A673 (cell line): Measurements from ENCODE around the gene CELSR1. TPM values are rescaled to one million over a fixed set of nuclear protein-coding genes. Genes with fewer than 3 reads are reported as not detected.

Experiments used
- BruUV-seq: library from RNA; stranded (reverse); fragments of 400-500 nt; replicated peaks from 2 replicates; lab custom pipeline; 2021; lab: Mats Ljungman, UMichigan
- CTCF ChIA-PET: fragments of 300-600 bp; sonication (Branson Sonifier 250); formaldehyde crosslinking; loops from one replicate; lab custom pipeline; 2022; ENCODE audit warnings: antibody characterized with exemption; lab: Charles Lee
- POLR2A ChIA-PET: fragments of 300-600 bp; sonication (Branson Sonifier 250); formaldehyde crosslinking; loops from one replicate; lab custom pipeline; 2022; ENCODE audit warnings: antibody characterized with exemption; ENCODE audit not compliant: low non-redundant PET; lab: Charles Lee
- DNase-seq: peaks from one replicate; pipeline ENCODE4 v3.0.0-alpha.2; 2015; ENCODE audit warnings: low spot score
- H3K27ac ChIP-seq: fragments of 200-600 bp; sonication (generic); 2 replicates; pipeline ENCODE4 v1.5.1; 2016; ENCODE audit warnings: mixed run types, low read depth, mild to moderate bottlenecking, mixed read lengths, antibody characterized with exemption, low read length; ENCODE audit not compliant: poor library complexity, severe bottlenecking
- H3K27me3 ChIP-seq: fragments of 200-600 bp; sonication (generic); replicated peaks from 2 replicates; pipeline ENCODE4 v1.6.1; 2017; ENCODE audit warnings: mixed run types, low read depth, mild to moderate bottlenecking, mixed read lengths, antibody characterized with exemption, low read length; ENCODE audit not compliant: insufficient read depth, poor library complexity
- H3K36me3 ChIP-seq: fragments of 200-600 bp; sonication (generic); 2 replicates; pipeline ENCODE4 v1.6.1; 2016; ENCODE audit warnings: mixed run types, mild to moderate bottlenecking, mixed read lengths, antibody characterized with exemption, low read length; ENCODE audit not compliant: insufficient read depth, poor library complexity, severe bottlenecking
- H3K4me1 ChIP-seq: fragments of 200-600 bp; sonication (generic); 2 replicates; pipeline ENCODE4 v1.6.1; 2017; ENCODE audit warnings: mixed run types, mild to moderate bottlenecking, mixed read lengths, antibody characterized with exemption, low read length; ENCODE audit not compliant: insufficient read depth, poor library complexity, severe bottlenecking
- H3K4me3 ChIP-seq: fragments of 200-600 bp; sonication (generic); 2 replicates; pipeline ENCODE4 v1.5.1; 2016; ENCODE audit warnings: low read depth, mixed run types, mild to moderate bottlenecking, mixed read lengths, low read length; ENCODE audit not compliant: poor library complexity, severe bottlenecking
- H3K9me3 ChIP-seq: fragments of 200-600 bp; sonication (generic); 2 replicates; pipeline ENCODE4 v1.6.1; 2016; ENCODE audit warnings: mixed run types, low read depth, mild to moderate bottlenecking, mixed read lengths, antibody characterized with exemption, low read length; ENCODE audit not compliant: poor library complexity, severe bottlenecking
- EZH2 ChIP-seq: fragments of 200-600 bp; sonication (generic); IDR thresholded peaks from 2 replicates; pipeline ENCODE4 v1.6.1; 2017; ENCODE audit warnings: borderline replicate concordance, low read depth, mild to moderate bottlenecking, mixed read lengths, antibody characterized with exemption, low read length; ENCODE audit not compliant: poor library complexity, severe bottlenecking
- intact Hi-C: fragments of 100-400 bp; cut with micrococcal nuclease; formaldehyde crosslinking; loops from one replicate; pipeline ENCODE4 v1.10.0; 2022; ENCODE audit not compliant: unreplicated experiment
- total RNA-seq: library from RNA; stranded (reverse); gene quantifications from 2 replicates; pipeline ENCODE4 v1.2.3, GENCODE V29; 2021
- TF ChIP-seq, protein P1 (sequence below): fragments of 300-800, 200-600 bp; sonication (generic); conservative IDR thresholded peaks from 2 replicates; pipeline ENCODE4 v1.5.1; 2017; ENCODE audit warnings: low read depth, mild to moderate bottlenecking, antibody characterized with exemption, low read length, moderate library complexity, mixed read lengths

CELSR1 gene
- total RNA-seq, 1 experiment from 2014 or later, result 2.3 TPM

DNA sequence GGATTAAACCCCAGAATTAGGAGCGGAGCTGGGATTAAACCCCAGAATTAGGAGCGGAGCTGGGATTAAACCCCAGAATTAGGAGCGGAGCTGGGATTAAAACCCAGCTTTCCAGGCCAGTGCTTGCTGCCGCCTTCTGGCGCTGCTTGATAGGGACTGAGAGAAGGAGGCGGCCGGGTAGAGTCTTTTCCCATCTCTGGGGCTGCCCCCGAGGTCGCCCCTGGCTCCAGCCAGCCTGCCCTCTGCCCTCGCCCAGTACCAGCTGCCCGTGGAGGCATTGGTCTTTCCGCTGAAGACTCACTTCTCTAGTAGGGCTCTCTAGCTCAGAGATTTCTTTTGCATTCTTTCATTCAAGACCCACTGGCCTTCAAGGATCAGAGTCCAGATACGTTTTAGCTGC, 196.7 kb downstream of the CELSR1 start:
- CTCF ChIA-PET, result no interaction called here
- intact Hi-C loops, result no loop called here
- no peak for DNase-seq
- BruUV-seq, result no TSS peak
- no peak overlapping the region for H3K27ac ChIP-seq
- POLR2A ChIA-PET, result no interaction called here
- H3K36me3 ChIP-seq, result peaks cover 61% of the 10 kb centered on the region
- H3K9me3 ChIP-seq, result no peaks in the 10 kb centered on the region
- H3K4me1 ChIP-seq, result no peaks in the 10 kb centered on the region
- TF ChIP-seq, protein P1, sequence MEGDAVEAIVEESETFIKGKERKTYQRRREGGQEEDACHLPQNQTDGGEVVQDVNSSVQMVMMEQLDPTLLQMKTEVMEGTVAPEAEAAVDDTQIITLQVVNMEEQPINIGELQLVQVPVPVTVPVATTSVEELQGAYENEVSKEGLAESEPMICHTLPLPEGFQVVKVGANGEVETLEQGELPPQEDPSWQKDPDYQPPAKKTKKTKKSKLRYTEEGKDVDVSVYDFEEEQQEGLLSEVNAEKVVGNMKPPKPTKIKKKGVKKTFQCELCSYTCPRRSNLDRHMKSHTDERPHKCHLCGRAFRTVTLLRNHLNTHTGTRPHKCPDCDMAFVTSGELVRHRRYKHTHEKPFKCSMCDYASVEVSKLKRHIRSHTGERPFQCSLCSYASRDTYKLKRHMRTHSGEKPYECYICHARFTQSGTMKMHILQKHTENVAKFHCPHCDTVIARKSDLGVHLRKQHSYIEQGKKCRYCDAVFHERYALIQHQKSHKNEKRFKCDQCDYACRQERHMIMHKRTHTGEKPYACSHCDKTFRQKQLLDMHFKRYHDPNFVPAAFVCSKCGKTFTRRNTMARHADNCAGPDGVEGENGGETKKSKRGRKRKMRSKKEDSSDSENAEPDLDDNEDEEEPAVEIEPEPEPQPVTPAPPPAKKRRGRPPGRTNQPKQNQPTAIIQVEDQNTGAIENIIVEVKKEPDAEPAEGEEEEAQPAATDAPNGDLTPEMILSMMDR, result no peak
- TF ChIP-seq EZH2, result no peak
- no peaks in the 10 kb centered on the region for H3K27me3 ChIP-seq
- no peak overlapping the region for H3K4me3 ChIP-seq

DNA sequence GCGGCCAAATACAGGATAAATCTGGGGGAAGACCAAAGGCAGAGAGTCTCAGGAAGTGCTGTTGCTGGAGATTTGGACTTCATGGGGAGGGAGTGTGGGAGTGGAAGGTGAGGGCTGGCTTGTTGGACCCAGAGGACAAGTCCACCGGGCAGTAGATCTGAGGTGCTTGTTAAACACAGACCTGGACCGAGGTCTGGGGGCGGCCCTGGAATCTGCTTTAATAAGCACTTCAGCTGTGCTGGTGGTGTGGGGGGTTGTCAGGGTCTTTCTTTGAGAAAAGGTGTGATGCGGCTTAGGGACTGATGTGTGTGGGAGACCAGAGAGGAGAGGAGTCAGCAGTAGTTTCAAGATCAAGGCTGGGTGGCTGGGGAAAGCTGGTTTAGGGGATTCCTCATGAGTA, 197.5 kb downstream of the CELSR1 start:
- intact Hi-C loops, result no loop called here
- BruUV-seq, result no TSS peak
- CTCF ChIA-PET, result no interaction called here
- TF ChIP-seq, protein P1, result no peak
- no peak for TF ChIP-seq EZH2
- Histone ChIP-seq H3K9me3 (no peaks in the 10 kb centered on the region), H3K36me3 (peaks cover 55% of the 10 kb centered on the region), H3K27me3 (no peaks in the 10 kb centered on the region), H3K4me1 (no peaks in the 10 kb centered on the region), H3K27ac (no peak overlapping the region), H3K4me3 (no peak overlapping the region)
- POLR2A ChIA-PET, result no interaction called here
- DNase-seq, result no peak

DNA sequence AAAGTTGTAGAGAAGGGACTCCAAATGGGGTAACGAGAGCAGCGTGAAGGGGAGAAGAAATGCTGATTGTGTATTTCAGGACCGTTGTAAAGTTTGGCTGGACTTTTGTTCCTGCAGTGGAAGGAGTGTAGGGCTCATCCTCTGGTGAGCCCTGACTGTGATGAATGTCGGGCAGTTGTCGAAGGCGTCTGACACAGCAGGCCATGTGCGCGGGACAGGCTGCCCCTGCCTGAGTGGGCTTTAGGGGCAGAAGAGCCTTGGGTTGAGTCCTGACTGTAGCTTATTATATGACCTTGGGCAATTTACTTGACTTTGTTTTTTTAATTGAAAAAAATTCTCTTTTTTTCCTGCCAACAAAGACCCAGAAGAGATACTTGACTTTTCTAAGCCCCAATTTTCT, 198.8 kb downstream of the CELSR1 start:
- no TSS peak for BruUV-seq
- H3K36me3 ChIP-seq, result peaks cover 44% of the 10 kb centered on the region
- no peak for DNase-seq
- no peaks in the 10 kb centered on the region for H3K9me3 ChIP-seq
- POLR2A ChIA-PET, result no interaction called here
- no peak overlapping the region for H3K27ac ChIP-seq
- intact Hi-C loops, result no loop called here
- no peaks in the 10 kb centered on the region for H3K27me3 ChIP-seq
- TF ChIP-seq, protein P1, result no peak
- TF ChIP-seq EZH2, result no peak
- CTCF ChIA-PET, result no interaction called here
- H3K4me3 ChIP-seq, result no peak overlapping the region
- H3K4me1 ChIP-seq, result no peaks in the 10 kb centered on the region
